Hepatocyte (in vitro differentiated cells): ENCODE data around the gene CHEK2. TPM values are rescaled to one million over a fixed set of nuclear protein-coding genes. Genes with fewer than 3 reads are reported as not detected.

Source experiments
- DNase-seq: peaks from one replicate; pipeline ENCODE4 v3.0.0-alpha.2; 2016; ENCODE audit warnings: low spot score
- H2AFZ ChIP-seq: fragments of 200-600 bp; sonication (generic); 2 replicates; pipeline ENCODE4 v1.6.0; 2016; ENCODE audit warnings: antibody characterized with exemption, mild to moderate bottlenecking
- H3K27ac ChIP-seq: fragments of 200-600 bp; sonication (generic); 2 replicates; pipeline ENCODE4 v1.5.1; 2016; ENCODE audit warnings: mild to moderate bottlenecking
- H3K27me3 ChIP-seq: fragments of 200-600 bp; sonication (generic); 2 replicates; pipeline ENCODE4 v1.6.1; 2016
- H3K36me3 ChIP-seq: fragments of 200-600 bp; sonication (generic); replicated peaks from 2 replicates; pipeline ENCODE4 v1.5.1; 2016; ENCODE audit warnings: low read depth; ENCODE audit not compliant: insufficient read depth
- H3K4me1 ChIP-seq: fragments of 200-600 bp; sonication (generic); 2 replicates; pipeline ENCODE4 v1.5.1; 2016; ENCODE audit warnings: mild to moderate bottlenecking, moderate library complexity; ENCODE audit not compliant: insufficient read depth
- H3K4me2 ChIP-seq: fragments of 200-600 bp; sonication (generic); 2 replicates; pipeline ENCODE4 v1.6.0; 2016
- H3K4me3 ChIP-seq: fragments of 200-600 bp; sonication (generic); 2 replicates; pipeline ENCODE4 v1.5.1; 2016; ENCODE audit warnings: mild to moderate bottlenecking
- H3K79me2 ChIP-seq: fragments of 200-600 bp; sonication (generic); 2 replicates; pipeline ENCODE4 v1.6.0; 2017; ENCODE audit warnings: mild to moderate bottlenecking
- H3K9me2 ChIP-seq: fragments of 200-600 bp; sonication (generic); replicated peaks from 2 replicates; pipeline ENCODE4 v1.6.0; 2017; ENCODE audit warnings: mild to moderate bottlenecking; ENCODE audit not compliant: insufficient read depth
- H3K9me3 ChIP-seq: fragments of 200-600 bp; sonication (generic); 2 replicates; pipeline ENCODE4 v1.5.1; 2016; ENCODE audit warnings: low read depth, mild to moderate bottlenecking
- H4K20me1 ChIP-seq: fragments of 200-600 bp; sonication (generic); 2 replicates; pipeline ENCODE4 v1.6.0; 2016; ENCODE audit warnings: mild to moderate bottlenecking; ENCODE audit not compliant: insufficient read depth, poor library complexity, severe bottlenecking
- EZH2 ChIP-seq: fragments of 200-600 bp; sonication (generic); IDR thresholded peaks from 2 replicates; pipeline ENCODE4 v1.6.1; 2016; ENCODE audit warnings: antibody characterized with exemption, mild to moderate bottlenecking, borderline replicate concordance
- EZH2phosphoT487 ChIP-seq: fragments of 200-600 bp; sonication (generic); IDR thresholded peaks from one replicate; pipeline ENCODE4 v1.6.1; 2018; ENCODE audit warnings: antibody characterized with exemption, mild to moderate bottlenecking, low read depth, moderate library complexity; ENCODE audit not compliant: unreplicated experiment, severe bottlenecking
- WGBS: methylation state at CpG from one replicate; pipeline ENCODE4 v1.1.6; 2016; ENCODE audit warnings: low lambda C conversion rate; ENCODE audit errors: missing lambda C conversion rate; 5-methylcytosine and 5-hydroxymethylcytosine counted together
- polyA plus RNA-seq: library from polyadenylated mRNA; unstranded; fragments of >200 nt; fragmentation: Nextera tagmentation; extraction: Ambion mirVana; gene quantifications from 2 replicates; pipeline ENCODE4 v1.2.1, GENCODE V29; 2016
- total RNA-seq: library from RNA; depleted of rRNA; stranded (reverse); fragments of >200 nt; gene quantifications from 2 replicates; pipeline ENCODE4 v1.2.3, GENCODE V29; 2014
- TF ChIP-seq, protein P1 (sequence below): fragments of 200-600 bp; sonication (generic); IDR thresholded peaks from 2 replicates; pipeline ENCODE4 v1.5.1; 2016; ENCODE audit warnings: antibody characterized with exemption, mild to moderate bottlenecking; ENCODE audit not compliant: poor library complexity

Gene CHEK2
- total and polyA plus RNA-seq, 2 experiments from 2014 or later: 17.1 to 25.9 TPM

DNA sequence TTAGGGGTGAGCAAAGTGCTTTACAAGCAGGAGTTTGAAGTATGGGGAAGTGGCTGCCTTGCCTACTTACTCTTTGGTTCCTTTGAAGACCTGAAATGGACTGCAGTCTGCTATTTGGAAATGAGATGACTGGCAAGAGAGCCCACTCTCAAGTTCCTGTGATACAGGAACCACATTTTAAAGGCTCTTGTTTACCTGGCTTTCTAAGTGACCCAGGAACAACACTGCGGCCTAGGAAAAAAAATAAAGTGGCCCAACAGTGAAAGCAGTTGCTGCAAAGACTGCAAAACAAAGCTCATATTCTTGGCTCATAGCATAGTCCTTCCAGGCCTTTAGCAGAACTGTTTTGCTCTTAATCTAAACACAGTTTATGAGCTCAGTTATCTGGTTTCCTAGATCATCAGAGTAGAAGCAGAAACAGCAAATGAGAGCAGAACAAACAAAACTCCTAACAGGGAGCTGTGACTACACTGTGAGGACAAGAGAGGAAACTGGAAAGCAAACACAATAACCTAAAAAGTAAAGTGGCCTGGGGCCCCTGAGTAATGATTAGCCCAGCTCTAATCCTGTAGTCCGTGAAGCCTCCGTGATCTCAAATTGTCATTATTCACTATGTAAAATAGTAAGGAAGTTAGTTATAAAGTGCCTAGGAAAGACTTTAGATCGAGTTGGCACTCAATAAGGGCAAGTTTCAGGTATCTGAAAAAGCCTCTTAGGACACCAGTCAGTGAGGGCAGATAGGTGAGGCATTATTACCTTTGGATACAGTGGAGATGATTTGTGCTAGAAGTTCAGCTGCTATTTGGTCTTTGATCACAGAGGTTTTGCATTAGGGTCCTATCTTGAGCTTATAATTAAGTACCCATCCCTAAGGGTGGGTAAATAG is 42.4 kb upstream of the CHEK2 start:
- Histone ChIP-seq H3K4me3 (no peak overlapping the region), H3K27me3 (no peaks in the 10 kb centered on the region), H3K4me2 (peak overlapping the region; percentile 64), H3K79me2 (peaks cover 68% of the 10 kb centered on the region), H3K36me3 (no peaks in the 10 kb centered on the region), H3K9me2 (no peaks in the 10 kb centered on the region), H2AFZ (no peak overlapping the region), H3K9me3 (no peaks in the 10 kb centered on the region), H3K4me1 (peaks cover 31% of the 10 kb centered on the region), H4K20me1 (peaks cover 20% of the 10 kb centered on the region), H3K27ac (peak overlapping the region; percentile 87)
- TF ChIP-seq EZH2phosphoT487 (peak; percentile 92), EZH2 (no peak)
- TF ChIP-seq, protein P1, sequence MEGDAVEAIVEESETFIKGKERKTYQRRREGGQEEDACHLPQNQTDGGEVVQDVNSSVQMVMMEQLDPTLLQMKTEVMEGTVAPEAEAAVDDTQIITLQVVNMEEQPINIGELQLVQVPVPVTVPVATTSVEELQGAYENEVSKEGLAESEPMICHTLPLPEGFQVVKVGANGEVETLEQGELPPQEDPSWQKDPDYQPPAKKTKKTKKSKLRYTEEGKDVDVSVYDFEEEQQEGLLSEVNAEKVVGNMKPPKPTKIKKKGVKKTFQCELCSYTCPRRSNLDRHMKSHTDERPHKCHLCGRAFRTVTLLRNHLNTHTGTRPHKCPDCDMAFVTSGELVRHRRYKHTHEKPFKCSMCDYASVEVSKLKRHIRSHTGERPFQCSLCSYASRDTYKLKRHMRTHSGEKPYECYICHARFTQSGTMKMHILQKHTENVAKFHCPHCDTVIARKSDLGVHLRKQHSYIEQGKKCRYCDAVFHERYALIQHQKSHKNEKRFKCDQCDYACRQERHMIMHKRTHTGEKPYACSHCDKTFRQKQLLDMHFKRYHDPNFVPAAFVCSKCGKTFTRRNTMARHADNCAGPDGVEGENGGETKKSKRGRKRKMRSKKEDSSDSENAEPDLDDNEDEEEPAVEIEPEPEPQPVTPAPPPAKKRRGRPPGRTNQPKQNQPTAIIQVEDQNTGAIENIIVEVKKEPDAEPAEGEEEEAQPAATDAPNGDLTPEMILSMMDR: no peak
- DNase-seq: peak; percentile 76
- 21% methylated on average over 4 of the region's 4 CpGs for WGBS

DNA sequence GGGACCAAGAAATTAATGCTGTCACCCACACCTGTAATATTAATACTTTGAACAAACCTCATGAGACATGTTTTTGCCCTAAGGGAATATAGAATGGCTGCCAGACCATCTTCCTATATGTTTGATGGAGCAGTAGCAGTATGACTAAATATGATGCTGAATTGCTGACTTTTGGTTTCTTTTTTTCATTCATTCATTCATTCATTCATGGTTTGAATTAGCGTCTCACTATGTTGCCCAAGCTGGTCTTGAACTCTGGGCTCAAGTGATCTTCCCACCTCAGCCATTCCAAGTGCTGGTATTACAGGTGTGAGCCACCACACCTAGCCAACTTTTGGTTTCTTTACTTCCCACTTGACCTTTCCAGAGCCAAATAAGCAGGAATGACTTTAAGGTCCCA is 38.7 kb upstream of the CHEK2 start:
- TF ChIP-seq EZH2 (no peak), EZH2phosphoT487 (no peak)
- TF ChIP-seq, protein P1: no peak
- 85% methylated on average over 1 of the region's 1 CpG for WGBS
- H3K4me3 ChIP-seq: no peak overlapping the region
- no peaks in the 10 kb centered on the region for H3K36me3 ChIP-seq
- peaks cover 38% of the 10 kb centered on the region for H4K20me1 ChIP-seq
- no peak overlapping the region for H3K4me2 ChIP-seq
- H3K4me1 ChIP-seq: peaks cover 29% of the 10 kb centered on the region
- H3K9me3 ChIP-seq: no peaks in the 10 kb centered on the region
- no peak overlapping the region for H2AFZ ChIP-seq
- no peak for DNase-seq
- no peaks in the 10 kb centered on the region for H3K9me2 ChIP-seq
- H3K27ac ChIP-seq: no peak overlapping the region
- H3K79me2 ChIP-seq: peaks cover 77% of the 10 kb centered on the region
- no peaks in the 10 kb centered on the region for H3K27me3 ChIP-seq

DNA sequence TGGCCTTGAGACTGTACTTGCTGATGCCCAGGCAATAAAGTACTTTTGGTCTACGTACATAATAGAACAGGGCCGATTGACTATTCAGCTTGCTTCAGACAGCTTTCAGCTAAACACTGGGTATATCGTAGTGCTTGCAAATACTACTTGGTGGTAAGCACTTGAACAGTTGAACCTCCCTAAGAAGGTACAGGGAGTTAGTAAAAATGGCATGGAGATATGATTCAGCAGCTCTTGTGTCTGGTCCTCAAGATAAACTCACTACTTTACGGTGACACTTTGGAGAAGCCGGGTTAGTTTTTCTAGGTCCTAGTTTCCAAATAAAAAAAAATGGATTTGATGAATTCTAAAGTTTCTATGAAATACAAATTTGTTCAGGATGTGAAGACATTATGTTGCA is 38.2 kb upstream of the CHEK2 start:
- Histone ChIP-seq H3K79me2 (peaks cover 77% of the 10 kb centered on the region), H3K4me3 (no peak overlapping the region), H4K20me1 (peaks cover 38% of the 10 kb centered on the region), H3K27me3 (no peaks in the 10 kb centered on the region), H3K27ac (no peak overlapping the region), H3K4me1 (peaks cover 25% of the 10 kb centered on the region), H3K9me2 (no peaks in the 10 kb centered on the region), H3K36me3 (no peaks in the 10 kb centered on the region), H2AFZ (no peak overlapping the region), H3K4me2 (no peak overlapping the region), H3K9me3 (no peaks in the 10 kb centered on the region)
- 92% methylated on average over 5 of the region's 5 CpGs for WGBS
- TF ChIP-seq EZH2phosphoT487 (no peak), EZH2 (no peak)
- TF ChIP-seq, protein P1: no peak
- DNase-seq: no peak
